ENCODE data around the gene COL18A1. TPM values are rescaled to one million over a fixed set of nuclear protein-coding genes. Genes with fewer than 3 reads are reported as not detected.

COL18A1 gene
- total RNA-seq = 100 to 1,000 TPM in 2 of 4 donors, 10 to 100 TPM in 2; 64.7 to 110 (median 98.9) TPM

- peak; percentile 55 for ATAC-seq (ENCODE audit: low FRiP score)
- TF ChIP-seq, protein P1, sequence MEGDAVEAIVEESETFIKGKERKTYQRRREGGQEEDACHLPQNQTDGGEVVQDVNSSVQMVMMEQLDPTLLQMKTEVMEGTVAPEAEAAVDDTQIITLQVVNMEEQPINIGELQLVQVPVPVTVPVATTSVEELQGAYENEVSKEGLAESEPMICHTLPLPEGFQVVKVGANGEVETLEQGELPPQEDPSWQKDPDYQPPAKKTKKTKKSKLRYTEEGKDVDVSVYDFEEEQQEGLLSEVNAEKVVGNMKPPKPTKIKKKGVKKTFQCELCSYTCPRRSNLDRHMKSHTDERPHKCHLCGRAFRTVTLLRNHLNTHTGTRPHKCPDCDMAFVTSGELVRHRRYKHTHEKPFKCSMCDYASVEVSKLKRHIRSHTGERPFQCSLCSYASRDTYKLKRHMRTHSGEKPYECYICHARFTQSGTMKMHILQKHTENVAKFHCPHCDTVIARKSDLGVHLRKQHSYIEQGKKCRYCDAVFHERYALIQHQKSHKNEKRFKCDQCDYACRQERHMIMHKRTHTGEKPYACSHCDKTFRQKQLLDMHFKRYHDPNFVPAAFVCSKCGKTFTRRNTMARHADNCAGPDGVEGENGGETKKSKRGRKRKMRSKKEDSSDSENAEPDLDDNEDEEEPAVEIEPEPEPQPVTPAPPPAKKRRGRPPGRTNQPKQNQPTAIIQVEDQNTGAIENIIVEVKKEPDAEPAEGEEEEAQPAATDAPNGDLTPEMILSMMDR (IDR thresholded peaks at IDR 0.05) = no peak
- no peak for DNase-seq (ENCODE audit: low spot score)
Observed at GRCh38 chr21:45404730-45405270, at the start of gene COL18A1. COL18A1 (plus strand) TSS chr21:45405165; CDS start chr21:45405231, 66 bp downstream.

- ATAC-seq (ENCODE audit: low FRiP score) = no peak
- TF ChIP-seq, protein P1 (IDR thresholded peaks at IDR 0.05) = no peak
Observed at GRCh38 chr21:45355573-45355972, 49.4 kb upstream of the COL18A1 start.

GRCh38 chr21:45356251-45356650, 48.7 kb upstream of the COL18A1 start:
- no peak for ATAC-seq (ENCODE audit: low FRiP score)
- TF ChIP-seq, protein P1 (IDR thresholded peaks at IDR 0.05) = no peak
- DNase-seq (ENCODE audit: low spot score) = no peak

More at GRCh38 chr21:45355573-45355972, 49.4 kb upstream of the COL18A1 start:
- no peak for DNase-seq (ENCODE audit: low spot score)

GRCh38 chr21:45356653-45357435, 48.1 kb upstream of the COL18A1 start:
- DNase-seq (ENCODE audit: low spot score) = no peak
- ATAC-seq (ENCODE audit: low FRiP score) = no peak
- TF ChIP-seq, protein P1 (IDR thresholded peaks at IDR 0.05) = no peak

GRCh38 chr21:45357436-45358260, 47.3 kb upstream of the COL18A1 start:
- TF ChIP-seq, protein P1 (IDR thresholded peaks at IDR 0.05) = no peak
- DNase-seq (ENCODE audit: low spot score) = no peak
- ATAC-seq (ENCODE audit: low FRiP score) = no peak

DNA sequence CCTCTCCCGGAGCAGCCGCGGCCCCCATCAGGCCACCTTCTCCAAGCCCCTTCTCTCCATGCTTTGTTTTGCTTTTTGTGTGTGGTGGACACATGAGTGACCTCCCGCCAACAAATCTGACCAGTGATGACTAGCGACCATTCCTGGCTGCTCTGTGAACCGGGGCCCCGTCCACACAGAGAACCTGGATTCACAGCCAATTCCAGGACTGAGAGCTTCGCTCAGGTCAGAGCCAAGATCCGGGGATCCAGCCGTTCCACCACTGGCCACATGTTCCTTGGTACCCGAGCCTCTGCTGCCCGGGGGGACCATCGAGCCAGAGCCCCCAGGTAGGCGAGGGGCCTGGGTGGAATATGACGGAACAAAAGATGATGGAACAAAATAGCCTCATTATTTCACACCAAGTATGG, 46.7 kb upstream of the COL18A1 start:
- TF ChIP-seq, protein P1 (IDR thresholded peaks at IDR 0.05) = no peak
- DNase-seq (ENCODE audit: low spot score) (no peak), ATAC-seq (ENCODE audit: low FRiP score) (no peak)
